HG03103 (cell line): ENCODE data around the gene DMD.

Source experiments
- ATAC-seq: cut with Tn5 transposase; IDR thresholded peaks from one replicate; pipeline ENCODE4 v1.9.1; 2021; ENCODE audit warnings: low read depth; ENCODE audit not compliant: unreplicated experiment

Gene DMD

DNA sequence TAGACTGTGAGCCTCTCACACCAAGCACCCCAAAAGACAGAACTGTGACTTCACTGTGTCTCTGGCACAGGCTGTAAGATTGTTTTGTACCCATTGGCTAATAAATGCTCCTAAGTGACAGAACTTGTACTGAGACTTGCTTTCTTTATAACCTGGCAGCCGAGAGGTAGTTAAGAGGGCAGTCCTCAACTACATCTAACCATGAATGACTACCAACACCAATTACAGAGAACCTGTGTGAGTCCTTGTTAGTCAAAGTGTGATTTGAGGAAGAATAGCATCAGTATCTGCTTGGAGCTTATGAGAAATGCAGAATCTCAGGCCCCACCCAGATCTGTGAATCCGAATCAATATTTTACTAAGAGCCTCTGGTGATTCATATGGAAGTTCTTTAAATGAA, 1985.5 kb downstream of the DMD start:
- ATAC-seq, result no peak

DNA sequence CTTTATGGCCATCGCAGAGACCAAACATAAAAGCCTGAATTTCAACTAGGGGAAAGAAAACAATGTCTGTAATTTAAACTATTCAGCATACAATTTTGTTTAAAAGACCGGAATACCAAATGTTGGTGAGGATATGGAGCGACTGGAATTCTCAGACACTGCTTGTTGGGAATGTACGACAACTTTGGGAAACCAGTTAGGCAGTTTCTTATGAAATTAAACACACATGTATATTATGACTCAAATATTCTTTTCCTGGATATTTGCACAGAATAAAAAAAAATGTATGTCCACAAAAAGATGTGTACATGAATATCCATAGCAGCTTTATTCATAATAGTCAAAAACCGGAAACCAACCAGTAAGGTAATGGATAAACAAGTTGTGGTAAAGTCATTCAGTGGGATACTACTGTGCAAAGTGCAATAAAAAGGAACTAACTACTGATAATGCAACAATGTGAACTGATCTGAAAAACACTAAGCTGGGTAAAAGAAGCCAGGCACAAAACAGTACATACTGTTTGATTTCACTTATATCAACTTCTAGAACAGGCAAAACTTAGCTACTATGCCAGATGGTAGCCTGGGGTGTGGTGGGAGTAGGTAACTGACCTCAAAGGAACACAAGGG, 1986.9 kb downstream of the DMD start:
- no peak for ATAC-seq

DNA sequence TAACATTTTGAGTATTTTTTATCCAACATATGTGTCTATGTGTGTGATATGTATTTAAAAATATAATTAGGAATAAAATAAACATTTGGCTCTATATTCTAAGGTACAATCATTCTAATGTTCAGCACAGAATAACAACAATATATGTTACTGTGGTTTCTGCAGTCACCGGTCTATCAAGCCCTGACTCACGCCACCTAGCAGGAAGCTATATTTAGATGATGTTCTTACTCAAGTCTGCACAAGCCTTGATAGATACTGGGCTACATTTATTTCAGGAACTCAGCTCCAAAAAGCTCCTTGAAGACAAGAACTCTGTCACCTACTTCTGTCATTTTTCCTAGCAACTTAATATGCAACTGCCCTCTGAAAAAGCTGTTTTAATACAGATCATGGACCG, 1987.5 kb downstream of the DMD start:
- peak; percentile 88 for ATAC-seq

DNA sequence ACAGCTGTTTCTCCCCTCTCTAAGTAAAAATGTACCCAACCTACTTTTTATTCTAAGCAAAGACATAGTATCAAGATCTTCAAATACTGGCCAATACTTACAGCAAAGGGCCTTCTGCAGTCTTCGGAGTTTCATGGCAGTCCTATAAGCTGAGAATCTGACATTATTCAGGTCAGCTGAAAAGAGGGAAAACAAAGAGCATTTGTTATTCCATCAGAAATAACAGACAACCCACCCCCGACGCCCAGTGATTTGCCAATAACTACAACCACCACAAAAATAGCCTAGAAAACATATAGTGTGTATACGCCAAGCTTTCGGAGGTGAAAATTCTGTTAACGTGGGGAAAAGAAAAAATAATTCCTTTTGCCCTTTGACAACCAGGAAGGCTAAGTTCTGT, 1988.4 kb downstream of the DMD start:
- no peak for ATAC-seq

DNA sequence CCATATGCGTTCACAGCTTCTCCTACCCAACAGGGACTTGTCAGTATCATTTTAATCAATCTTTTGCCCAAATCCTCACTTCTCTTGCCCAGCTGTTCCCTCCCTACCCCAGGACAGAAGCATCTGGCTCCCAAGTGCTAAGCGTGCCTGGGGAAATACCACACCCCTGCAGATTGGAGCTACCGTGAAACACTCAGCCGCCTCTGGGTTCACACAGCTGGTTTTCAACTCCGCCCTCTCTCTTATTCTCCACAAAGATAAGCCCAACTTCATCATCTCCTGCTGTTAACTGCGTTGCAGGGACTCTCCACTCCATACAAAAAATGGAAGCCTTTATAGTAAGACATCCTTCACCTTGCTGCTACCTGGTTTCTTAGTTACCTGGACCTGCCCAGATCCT, 1992.2 kb downstream of the DMD start:
- no peak for ATAC-seq

DNA sequence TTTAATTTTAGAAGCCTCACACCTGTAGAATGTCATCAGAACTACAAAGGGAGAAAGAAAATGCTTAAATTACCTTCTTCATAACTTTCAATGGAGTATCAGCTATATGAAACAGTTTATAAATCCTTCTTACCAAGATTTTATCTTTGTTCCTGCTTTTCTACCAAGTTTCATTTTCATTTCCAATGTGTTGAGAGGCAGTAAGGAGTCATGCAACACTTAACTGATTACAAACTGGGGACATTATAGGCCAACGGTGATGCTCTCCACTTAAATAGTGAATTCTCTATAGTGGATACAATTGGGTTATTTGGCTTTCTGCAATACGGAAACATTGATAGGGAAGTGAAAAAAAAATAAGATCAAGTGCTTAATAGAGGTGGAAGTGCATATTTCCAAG, 1994.3 kb downstream of the DMD start:
- no peak for ATAC-seq

DNA sequence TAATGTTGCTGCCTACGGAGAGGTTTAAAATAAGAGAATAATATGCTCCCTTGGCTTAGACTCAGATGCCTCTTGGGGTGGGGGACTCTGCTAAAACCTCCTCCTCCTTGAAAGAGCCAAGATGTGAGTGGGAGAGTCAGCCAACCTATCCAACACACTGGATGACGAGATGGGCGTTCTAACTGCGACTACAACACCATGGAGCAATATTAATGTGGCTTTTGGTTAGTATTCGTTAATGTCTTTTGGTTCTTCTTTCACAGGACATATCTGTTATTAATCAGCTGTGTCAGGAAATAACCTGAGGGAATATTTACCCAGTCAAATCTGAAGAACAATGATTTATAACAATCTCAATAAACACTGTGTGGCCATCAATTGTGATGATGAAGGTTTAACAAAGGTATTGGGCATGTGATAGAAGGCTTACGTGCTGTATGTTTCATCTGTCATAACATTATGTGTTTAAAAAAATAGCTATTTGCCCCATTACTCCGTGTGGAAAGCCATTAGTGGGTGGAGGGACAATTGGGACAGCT, 1996.0 kb downstream of the DMD start:
- no peak for ATAC-seq

DNA sequence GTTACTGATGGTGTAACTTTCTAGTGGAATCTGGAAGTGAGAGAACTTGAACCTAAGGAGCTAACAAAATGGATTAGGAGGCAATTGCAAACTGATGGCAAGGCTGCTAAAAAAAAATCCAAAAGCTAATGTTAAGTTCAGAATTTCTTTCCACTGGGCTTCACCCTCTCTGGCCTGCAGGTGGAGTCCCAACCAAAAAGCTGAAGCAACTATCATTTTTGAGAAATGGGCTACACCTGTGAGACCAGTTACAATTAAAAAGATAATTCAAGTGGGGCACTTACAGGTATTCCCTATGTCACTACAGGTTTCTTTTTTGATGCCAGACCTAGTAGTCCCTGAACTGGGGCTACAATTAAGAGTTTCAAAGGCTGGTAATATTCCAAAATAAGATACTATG, 1997.4 kb downstream of the DMD start:
- ATAC-seq, result no peak

DNA sequence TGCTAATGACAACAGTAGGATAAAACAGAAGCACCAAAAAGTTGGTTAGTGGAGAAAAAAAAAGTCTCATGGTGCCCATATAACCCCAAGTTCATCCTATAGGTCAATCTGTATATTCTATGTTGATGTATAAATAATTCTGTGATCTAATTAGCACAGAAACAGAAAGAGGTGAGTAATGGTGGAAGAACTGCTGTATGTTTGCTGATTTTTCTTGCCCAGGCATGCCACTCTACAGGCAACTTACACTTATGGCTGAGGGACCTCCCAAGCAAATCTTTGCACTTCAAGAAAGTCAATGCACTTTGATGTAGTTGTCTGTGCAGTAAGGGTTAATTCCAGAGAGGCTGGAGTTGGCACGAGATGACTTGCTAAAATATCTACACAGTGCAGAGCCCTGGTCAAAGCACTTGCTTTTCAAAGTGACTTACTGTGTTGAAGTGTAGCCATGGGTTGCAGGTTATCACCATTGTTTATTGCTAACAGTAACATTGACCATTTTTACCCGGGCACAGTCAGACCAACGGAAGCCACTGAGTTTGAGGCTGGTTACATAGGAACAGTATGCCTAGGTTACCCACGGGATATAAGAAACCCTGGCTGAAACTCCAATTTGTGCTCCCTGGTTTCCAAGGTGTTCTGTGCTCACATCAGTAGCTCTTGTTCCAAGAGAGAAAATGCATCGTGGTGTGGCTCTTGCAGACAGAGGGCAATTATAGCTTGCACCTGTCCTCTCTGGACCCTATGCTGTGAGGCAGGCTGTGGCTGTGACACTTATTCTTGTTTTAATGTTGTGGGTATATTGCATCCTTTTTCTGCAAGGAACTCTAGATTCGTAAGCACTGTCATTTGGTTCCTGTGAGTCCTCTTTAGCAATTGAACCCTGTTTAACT, 1998.2 kb downstream of the DMD start:
- no peak for ATAC-seq

DNA sequence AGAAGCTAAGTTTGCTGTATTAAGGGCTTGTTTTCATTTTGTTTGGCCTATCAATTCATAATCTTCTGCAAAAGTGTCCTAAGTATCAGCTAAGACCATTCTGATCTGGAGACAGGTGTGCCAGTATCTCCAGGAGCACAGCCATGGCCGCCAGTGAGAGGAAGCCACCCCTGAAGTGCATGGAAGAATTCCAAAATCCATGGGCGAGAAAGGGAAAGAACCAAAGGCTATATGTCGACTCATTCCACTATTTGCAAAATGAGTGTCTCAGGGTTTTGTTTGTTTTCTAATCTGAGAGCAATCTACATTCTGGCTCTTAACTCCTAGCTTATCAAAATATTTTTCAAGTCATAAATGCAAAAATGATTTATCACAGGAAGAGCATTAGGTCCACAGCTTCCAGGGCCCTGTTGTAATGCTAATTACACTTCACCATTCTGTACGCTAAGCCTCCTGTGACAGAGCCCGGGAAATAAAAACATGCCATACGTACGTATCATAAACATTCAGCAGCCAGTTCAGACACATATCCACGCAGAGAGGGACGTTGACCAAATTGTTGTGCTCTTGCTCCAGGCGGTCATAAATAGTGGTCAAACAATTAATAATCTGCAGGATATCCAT, 2002.2 kb downstream of the DMD start:
- ATAC-seq, result no peak

DNA sequence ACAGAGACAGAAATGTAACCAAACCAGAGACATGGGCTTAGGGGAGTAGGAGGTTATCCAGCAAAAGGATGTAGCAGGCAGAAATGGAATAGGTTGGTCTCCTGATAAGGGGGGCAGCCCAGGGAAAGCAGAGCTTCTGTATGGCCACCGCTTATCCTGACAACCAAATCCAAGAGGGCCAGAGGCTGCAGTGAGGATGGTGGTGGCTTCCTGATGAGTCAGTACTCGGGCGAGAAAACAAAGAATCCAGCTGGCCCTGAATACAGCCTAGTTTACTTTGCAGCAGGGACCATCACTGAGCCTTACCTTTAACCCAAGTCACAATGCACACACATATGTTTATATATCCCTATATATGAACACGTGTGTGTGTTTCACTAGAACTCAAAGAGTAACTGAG, 2009.8 kb downstream of the DMD start:
- ATAC-seq, result no peak

DNA sequence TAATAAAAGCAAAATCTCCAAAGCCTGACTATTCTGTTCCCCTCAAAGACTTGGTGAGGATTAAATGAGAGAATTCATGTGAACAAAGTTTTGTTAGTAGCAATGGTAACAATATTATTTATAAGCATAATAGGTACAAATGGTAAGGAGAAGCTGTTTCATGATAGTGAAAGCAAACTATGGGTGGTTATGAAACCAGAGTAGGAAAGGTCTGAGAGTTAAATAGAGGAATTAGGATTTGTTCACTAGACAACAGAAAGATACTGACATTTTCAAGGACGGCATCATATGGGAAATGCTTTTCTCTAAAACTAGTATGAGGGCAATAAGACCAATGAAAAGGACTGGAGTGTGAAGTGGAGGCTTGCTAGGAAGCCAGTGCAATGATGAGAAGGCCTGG, 2010.9 kb downstream of the DMD start:
- peak; percentile 73 for ATAC-seq

DNA sequence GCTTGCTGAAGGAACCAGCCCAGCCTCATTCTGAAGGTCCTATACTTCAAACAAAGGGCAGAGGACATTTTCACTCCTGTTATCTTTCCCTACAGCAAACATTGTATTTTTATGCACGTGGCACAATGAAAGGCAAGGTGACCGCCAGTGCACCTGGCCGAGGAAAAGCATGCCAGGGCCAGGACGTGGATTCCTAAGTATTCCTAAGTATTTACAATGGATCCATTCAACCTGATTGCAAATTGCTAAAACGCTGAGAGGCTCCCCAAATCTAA, 2011.6 kb downstream of the DMD start:
- ATAC-seq, result no peak

DNA sequence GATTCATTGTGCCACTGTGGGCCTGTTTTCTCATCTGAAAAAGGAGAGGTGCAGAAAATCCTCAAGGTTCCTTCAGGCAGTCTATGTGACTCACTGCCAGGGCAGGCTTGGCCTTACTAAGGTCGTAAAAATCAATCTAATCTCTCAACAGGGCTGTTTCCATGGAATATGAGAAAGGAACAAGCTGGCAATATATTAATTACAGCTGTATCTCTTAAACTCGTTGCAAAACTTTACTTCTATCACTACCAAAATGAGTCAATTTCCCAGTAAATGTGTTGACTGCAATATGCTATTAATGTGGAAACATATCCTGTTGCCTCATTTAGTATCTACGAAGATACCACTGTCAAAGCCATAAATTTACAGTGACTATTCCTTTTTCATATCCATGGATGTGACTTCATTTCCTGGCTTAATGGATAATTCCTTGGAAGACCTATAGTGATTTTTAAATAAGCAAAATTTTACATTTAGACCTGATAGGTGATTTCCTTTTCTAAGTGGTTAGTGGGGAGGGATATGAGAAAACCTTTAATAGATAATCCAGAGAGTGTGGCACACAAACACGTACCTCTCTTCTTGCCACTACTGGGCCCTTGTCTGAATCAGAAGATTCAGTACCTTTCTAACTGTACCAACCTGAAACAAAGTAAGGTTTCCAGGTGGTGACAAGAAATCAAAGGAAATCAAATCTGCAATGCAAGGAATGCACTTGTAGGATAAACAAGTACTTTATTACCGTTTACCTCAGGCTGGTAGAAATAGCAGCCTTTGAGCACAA, 2012.1 kb downstream of the DMD start:
- ATAC-seq, result no peak

DNA sequence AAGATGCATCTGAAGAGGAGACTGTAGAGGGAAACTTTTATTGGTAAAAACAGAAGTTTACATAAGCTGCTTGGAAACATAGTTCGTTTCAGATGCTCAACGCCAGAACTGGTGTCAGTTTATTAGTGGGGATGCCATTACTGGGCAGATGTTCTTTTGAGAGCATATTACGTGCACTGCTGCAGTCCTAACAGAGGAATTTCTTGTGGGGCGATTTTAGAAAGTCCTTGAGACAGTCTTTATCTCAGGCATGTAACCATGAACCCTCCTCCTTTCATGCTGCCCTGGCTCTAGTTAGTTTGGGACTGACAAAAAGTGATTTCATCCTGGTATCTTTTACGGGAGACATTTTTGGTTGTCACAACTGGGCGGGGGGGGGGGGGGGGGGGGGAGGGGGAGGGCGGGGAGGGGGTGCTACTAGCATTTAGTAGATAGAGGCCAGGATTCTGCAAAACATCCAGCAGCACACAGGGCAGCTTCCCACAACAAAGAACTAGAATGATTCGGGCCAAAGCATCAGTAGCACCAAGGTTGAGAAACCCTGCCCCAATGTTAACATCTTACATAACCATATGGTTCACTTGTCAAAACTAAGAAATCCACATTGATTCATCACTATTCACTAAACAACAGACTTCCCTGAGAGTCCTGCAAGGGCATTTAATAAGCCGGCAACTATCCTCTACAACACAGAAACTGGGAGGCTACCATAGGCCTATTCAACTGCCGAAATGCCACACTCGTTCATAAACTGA, 2021.0 kb downstream of the DMD start:
- ATAC-seq, result no peak

DNA sequence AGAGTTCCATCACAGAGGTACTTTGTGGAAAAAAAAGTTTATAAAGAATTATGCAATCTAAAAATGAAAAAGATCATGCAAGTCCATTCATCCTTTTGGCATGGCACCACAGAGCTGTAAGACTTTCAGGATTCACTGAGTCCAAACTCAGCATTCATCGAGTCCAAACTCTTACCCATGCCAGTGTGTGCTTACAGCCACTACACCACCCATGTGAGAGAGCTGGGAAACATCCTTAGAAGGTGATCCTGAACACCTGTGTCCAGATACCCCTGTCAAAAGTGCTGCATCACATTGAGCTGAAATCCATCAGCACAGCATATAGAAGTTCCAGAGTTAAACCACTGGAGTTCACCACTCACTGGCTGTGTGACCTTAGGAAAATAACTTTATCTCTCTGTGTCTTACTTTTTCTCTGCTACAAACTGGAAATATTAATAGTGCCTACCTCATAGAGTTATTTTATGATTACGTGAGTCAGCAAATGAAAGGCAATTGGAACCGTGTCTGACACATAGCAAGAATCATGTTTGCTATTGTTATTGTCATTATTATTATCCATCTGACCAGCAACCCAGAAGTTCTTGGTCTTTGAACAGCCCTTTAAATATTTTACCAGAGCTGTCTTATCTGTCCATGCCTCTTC, 2024.5 kb downstream of the DMD start:
- no peak for ATAC-seq

DNA sequence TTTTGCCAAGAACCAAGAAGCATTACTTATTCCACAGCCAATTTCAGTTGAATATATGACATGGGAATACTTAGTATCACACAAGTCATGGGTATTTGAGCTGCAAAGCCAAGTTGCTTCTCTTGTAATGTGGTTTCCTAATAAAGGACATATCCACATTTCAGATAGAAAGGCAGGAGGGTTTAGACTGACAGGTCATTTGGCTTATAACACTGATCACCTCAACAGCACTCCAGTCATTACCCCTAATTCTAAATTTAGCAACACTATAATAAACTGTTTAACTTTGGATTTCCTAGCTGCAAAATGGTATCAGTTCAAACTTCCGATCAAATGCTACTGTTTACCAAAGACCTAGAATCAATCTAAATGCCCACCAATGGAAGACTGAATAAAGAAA, 2025.5 kb downstream of the DMD start:
- ATAC-seq, result no peak

DNA sequence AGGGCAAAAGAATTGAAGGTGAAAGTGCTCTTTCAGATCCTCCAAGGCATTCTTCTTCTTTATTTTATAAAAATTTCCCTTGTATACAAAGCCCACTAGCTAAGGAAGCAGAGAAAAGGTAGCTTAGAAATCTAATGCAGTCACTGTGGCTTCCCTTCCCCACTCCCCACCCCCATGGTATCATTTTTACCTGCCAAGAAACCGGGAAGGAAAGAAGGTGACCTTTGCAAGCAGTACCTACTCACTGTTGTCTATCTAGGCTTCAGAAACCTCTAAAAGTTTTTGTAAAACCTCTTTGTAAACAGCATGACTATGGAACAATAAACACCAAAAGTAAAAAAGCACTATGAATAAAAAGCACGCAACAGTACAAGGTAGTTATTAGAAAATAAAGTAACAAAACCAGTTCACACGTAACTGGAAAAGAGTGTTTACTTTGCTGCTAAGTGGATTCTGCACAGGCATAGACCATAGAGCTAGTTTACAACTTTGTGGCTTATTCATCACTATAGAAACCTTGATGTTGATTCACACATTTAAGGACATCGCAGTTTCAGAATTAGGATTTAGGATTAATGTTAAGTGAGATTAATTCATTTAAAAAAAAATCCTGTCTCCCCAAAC, 2029.9 kb downstream of the DMD start:
- no peak for ATAC-seq

DNA sequence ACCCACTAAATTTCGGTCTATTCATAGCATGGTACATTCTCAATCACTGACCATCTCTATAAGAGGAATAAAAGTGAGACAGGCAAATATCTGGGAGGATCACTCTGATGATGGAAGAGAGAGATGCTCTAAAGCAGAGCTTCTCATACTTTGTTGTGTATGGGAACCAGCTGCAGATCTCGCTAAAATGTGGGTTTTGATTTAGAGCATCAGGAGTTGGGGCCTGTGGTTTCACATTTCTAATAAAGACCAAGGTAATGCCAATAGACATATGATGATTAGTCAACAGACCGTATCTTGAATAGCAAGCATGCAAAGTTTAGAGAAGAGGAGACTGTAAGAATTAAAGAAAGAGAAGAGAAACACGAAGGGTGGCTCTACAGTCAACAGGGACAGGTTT, 2032.1 kb downstream of the DMD start:
- no peak for ATAC-seq
